ENCODE measurements around the gene RPLP2.

The RPLP2 gene

DNA sequence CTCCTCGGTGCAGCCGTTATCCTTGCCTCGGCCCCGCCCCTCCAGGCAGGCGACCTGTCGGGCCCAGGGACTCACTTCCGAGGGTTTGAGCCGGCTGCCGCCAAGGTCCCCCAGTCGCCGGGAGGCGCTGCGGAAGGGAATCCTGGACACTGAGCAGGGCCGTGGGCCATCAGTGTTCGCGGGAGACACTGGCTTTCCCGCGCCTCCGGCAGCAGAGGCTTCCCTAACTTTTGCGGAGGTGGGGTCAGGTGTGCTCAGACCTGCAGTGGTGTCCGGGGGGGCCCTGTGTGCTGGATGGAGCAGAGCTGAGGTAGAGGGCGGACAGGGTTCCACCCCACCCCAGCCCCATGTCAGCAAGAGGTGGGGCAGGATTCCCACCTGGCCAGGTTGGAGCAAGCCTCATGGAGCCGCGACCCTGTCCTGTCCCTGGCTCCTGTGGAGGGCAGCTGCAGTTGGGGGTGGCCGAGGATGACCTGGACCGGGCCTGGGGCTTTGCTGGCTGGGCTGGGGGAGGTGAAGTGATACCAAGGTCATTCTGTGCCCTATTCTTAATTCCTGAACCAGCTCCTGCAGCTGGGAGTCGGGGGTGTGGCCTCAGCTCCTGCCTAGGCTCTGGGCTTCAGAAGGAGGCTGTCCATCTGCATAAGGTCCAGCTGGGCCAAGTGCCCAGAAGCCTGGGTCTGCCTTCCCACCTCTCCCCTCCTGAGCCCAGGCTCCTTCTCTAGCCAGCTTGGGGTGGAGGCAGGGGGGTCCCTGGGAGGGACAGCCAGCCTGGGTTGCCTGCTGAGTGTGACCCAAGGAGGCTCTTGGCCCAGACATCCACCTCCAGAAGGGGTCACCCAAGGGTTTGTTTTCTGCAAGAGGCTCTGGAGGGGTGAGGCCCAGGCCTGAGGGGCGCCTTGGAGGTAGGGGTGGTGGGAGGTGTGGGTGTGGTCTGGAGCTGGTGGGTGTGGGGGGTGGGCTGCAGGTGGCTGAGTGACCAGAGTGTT lies 41.3 kb downstream of the RPLP2 start:
- no peak for DNase-seq (ENCODE audit: low read depth)

DNA sequence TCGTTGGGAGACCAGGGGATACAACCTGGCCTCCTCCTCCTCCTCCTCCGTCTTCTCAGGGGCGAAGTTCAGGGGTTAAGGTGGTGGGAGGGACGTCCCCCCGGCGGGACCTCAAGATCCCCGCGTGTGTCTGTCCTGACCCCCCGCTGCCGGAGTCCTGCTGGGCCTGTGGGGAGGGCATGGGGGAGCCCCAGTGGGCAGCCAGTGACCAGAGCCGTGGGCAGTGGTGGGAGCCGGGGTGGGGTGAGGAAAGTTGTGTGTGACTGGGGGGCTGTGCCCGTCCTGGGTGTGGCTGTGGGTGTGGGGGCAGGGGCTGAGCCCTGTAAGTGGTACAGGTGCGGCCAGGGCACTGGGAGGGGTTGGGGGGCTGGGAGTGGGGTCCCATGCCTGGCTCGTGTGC lies 43.0 kb downstream of the RPLP2 start:
- DNase-seq (ENCODE audit: low read depth): no peak

- DNase-seq (ENCODE audit: low read depth): no peak
Observed at GRCh38 chr11:853682-854448, 44.1 kb downstream of the RPLP2 start.

GRCh38 chr11:854601-855329 lies 45.0 kb downstream of the RPLP2 start:
- DNase-seq (ENCODE audit: low read depth): no peak

GRCh38 chr11:855330-855674 lies 45.5 kb downstream of the RPLP2 start:
- DNase-seq (ENCODE audit: low read depth): no peak

DNA sequence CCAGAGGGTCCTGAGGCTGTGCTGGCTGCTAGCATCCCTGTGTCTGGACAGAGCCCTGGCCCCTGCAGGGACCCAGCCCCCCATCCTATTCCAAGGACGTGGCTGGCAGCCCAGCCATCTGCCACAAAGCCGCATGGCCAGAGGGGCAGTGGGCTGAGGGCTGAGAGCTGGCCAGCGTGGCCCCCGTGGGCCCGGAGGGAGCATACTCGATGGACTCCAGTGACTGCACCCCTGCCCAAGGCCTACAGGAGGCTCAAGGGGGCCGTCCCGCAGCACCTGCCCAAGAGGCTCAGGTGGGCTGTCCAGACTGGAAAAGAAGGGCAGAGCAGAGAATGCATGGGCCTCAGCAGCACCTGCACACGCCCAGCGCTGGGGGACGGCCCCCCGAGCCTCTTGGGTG lies 46.0 kb downstream of the RPLP2 start:
- DNase-seq (ENCODE audit: low read depth): no peak

- no peak for DNase-seq (ENCODE audit: low read depth)
Observed at GRCh38 chr11:856397-856796, 46.6 kb downstream of the RPLP2 start.

DNA sequence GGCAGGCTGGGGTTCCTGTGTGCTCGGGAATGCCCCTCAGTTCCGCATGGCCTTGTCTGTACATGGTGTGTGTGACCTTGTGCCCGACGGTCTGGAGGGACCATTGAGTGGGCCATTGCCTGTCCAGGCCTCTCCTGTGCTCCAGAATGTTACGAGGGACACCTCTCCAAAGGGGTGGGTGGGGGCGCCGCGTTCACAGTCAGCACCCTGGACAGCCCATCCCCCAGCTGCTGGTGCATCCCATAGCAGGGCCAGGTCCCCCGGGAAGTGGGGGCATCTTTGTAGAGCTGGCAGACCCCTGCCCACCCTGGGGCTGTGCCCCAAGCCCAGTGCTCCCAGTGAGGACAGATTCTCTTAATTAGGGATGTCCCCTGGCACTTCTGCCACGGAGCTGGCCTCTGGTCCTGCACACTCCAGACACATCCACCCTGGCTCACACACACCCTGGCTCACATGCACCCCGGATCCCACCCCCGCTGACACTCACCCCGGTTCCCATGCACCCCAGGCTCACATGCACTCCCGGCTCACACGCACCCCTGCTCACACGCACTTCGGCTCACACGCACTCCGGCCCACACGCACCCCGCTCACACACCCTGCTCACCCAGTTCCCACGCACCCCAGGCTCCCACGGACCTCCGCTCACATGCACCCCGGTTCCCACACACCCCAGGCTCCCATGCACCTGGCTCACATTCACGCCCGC lies 48.4 kb downstream of the RPLP2 start:
- DNase-seq (ENCODE audit: low read depth): no peak

DNA sequence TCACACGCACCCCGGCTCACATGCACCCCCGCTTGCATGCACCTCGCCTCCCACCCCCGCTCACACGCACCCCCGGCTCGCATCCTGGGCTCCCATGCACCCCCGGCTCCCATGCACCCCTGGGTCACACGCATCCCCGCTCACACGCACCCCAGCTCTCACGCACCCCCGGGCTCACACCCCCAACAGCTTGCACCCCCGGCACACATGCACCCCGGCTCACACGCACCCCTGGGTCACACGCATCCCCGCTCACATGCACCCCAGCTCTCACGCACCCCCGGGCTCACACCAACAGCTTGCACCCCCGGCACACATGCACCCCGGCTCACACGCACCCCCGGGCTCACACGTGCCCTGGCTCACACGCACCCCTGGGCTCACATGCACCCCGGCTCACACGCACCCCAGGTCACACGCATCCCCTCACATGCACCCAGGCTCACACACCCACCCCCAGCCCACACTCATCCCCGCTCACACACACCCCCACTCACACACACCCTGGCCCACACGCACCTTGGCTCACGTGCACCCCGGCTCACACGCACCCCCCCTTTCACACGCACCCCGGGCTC lies 49.1 kb downstream of the RPLP2 start:
- no peak for DNase-seq (ENCODE audit: low read depth)

- DNase-seq (ENCODE audit: low read depth): no peak
Observed at GRCh38 chr11:859394-860131, 49.8 kb downstream of the RPLP2 start.

DNA sequence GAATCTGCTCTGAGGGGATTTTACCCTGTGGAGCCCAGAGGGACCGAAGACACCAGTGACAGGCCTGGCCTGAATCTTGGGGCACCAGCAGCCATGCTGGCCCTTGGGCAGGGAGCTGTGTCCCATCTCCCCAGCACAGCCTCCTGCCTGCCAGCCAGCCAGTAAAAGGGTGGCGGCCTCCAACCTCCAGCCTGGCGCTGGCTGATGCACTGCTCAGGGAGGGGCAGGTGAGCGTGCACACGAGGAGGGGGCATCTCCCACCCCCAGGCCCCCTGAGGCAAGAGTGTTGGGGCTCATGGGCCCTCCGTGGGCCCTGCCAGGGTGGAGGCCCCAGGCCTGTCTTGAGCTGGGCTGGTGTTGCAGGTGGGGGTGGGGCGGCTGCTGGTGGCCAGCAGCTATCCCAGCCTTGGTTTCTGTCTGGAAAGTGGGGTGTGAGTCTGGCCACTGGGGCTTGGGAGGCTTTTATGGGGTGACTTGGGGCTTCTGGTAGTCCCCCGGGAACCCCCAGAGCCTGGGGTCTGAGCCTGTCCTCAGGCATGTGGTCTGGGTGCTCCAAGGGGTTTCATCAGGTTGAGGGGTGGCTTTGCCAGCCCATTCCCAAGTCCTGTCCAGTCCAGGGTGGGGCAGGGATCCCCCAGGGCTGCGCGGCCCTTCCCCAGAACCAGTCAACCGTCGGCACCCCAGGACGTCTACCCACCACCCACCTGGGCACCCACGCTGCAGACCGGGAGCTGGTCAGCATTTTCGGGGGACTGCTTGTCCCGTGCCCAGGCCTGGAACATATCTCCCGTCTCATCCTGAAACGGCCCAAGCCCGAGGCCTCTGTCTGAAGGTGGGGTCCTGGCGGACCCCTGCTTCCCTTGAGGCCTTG lies 50.7 kb downstream of the RPLP2 start:
- no peak for DNase-seq (ENCODE audit: low read depth)

GRCh38 chr11:861105-861479 lies 51.3 kb downstream of the RPLP2 start:
- DNase-seq (ENCODE audit: low read depth): no peak

DNA sequence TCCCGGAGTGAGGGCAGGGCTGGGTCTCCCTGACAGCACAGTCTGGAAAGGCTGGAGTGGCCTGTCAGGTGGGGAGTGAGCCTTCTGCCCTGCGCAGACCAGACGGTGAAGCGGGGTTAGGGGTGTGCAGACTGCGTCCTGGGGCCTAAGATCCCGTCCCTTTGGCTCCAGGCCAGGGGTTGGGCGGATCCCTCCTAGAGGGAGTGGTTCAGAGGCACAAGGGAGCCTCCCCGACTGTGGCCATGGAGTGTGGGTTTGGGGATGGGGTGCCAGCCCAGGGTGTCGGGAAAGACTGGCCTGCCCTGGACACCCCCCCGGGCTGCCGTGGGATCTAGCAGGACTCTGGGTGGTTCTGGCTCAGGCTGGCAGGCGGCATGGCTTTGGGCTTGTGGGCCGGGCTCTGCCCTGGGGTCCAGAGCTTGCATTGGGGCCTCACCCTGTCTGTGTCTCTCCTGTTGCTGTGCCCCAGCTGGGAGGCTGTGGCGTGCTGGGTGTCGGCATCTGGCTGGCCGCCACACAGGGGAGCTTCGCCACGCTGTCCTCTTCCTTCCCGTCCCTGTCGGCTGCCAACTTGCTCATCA lies 52.4 kb downstream of the RPLP2 start:
- no peak for DNase-seq (ENCODE audit: low read depth)
